HUES48 (cell line): Measurements from ENCODE around the gene HELQ.
"Not testable (repeated sequence)": the region's sequence is repeated elsewhere in the genome, so short reads cannot be mapped to it uniquely, and the experiment has no call there.

Experiments used
- H3K27ac ChIP-seq: one replicate; pipeline ENCODE4 v1.7.0; 2013; ENCODE audit warnings: low read depth, low read length, inconsistent platforms
- H3K27me3 ChIP-seq: 2 replicates; pipeline ENCODE4 v1.6.1; 2013; ENCODE audit warnings: mild to moderate bottlenecking, low read length; ENCODE audit not compliant: control insufficient read depth, insufficient read depth
- H3K36me3 ChIP-seq: 2 replicates; pipeline ENCODE4 v1.6.1; 2013; ENCODE audit warnings: low read length; ENCODE audit not compliant: control insufficient read depth, insufficient read depth
- H3K4me1 ChIP-seq: 2 replicates; pipeline ENCODE4 v1.6.1; 2013; ENCODE audit warnings: mild to moderate bottlenecking, low read length; ENCODE audit not compliant: control insufficient read depth, insufficient read depth
- H3K4me3 ChIP-seq: 2 replicates; pipeline ENCODE4 v1.5.1; 2013; ENCODE audit warnings: mild to moderate bottlenecking, low read depth, low read length
- H3K9ac ChIP-seq: 2 replicates; pipeline ENCODE4 v1.6.1; 2013; ENCODE audit warnings: mild to moderate bottlenecking, low read depth, low read length, moderate library complexity
- H3K9me3 ChIP-seq: 2 replicates; pipeline ENCODE4 v1.6.1; 2013; ENCODE audit warnings: low read length; ENCODE audit not compliant: control insufficient read depth, insufficient read depth

HELQ gene

DNA sequence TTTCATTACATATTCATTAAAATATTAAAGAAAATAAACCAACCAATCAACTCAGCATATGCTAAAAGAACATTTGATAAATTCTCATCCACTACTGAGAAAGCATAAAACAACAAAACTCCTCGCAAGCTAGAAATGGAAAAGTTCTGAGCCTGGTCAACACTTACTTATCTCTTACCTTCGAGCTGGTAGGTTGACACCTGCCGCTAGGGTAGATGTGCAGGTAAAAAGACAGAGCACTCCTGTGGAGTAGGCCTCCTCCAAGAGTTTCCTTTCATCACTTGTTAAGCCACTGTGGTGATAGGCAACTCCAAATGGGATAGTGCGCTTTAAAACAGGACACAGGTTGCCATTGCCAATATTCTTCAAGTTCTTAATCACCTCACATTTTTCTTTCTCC lies 18.9 kb downstream of the HELQ start:
- H3K9me3 ChIP-seq, result no peaks in the 10 kb centered on the region
- H3K27me3 ChIP-seq, result no peaks in the 10 kb centered on the region
- H3K36me3 ChIP-seq, result 0 out of 2 replicates have a peak, but pooled peaks cover 8% of the 10 kb centered on the region
- H3K4me1 ChIP-seq, result no peaks in the 10 kb centered on the region
- H3K4me3 ChIP-seq, result no peak overlapping the region
- no peak overlapping the region for H3K9ac ChIP-seq
- H3K27ac ChIP-seq, result no peak overlapping the region

DNA sequence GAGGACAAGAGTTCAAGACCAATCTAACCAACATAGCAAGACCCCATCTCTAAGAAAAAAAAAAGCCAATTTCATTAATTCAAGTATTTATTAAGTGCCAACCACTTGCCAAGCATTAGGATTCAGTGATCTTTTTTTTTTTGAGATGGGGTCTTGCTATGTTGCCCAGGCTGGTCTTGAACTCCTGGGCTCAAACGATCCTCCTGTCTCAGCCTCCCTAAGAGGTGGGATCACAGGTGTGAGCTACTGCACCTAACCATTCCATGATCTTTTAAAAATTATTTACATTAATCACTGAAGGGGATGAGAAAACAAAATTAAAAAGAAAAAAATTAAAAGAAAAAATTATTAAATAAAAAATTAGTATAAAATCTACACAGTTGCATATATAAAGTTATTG lies 24.4 kb downstream of the HELQ start:
- Histone ChIP-seq H3K9ac (no peak overlapping the region), H3K27me3 (no peaks in the 10 kb centered on the region), H3K4me3 (no peak overlapping the region), H3K36me3 (no peaks in the 10 kb centered on the region), H3K9me3 (no peaks in the 10 kb centered on the region), H3K27ac (no peak overlapping the region), H3K4me1 (no peaks in the 10 kb centered on the region)

DNA sequence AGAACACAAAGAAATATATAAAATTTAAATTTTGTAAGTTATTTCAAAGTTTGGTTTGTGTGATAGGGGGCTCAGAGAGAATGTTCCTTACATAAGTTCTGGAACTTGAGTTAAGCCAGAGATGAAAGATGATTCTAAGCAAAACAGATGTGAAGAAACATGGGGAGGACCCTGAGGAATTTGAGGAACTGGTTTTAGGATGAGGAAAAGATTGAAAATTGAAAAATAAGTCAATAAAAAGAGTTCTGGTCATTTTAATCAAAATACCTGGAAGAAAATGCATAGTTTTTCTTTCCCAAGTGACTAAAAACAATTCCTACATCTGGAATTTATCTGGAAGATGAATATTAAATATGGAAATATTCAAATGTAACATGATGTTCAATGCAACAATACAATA lies 37.4 kb downstream of the HELQ start:
- Histone ChIP-seq H3K36me3 (peaks cover 10% of the 10 kb centered on the region), H3K27me3 (no peaks in the 10 kb centered on the region), H3K4me1 (no peaks in the 10 kb centered on the region), H3K9me3 (no peaks in the 10 kb centered on the region), H3K9ac (no peak overlapping the region), H3K4me3 (no peak overlapping the region), H3K27ac (no peak overlapping the region)

DNA sequence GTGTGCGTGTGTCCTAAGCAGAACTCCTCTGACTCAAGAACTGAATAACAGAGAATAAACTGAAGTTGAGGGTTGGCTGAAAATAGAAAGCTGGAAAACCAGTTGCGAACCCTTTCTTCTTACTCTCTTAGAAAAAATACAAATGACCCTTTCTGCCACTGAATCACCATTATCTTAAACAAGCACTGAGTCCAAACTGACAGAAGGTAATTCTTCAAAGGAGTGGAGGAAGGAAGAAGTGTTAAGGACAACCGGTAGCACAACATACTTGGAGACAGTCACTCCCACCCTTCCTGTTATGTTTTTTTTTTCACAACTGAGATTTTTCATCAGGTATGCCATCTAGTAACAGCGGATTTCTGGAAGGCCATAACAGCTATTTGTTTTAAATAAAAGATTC lies 38.1 kb downstream of the HELQ start:
- Histone ChIP-seq H3K4me3 (no peak overlapping the region), H3K4me1 (no peaks in the 10 kb centered on the region), H3K27ac (no peak overlapping the region), H3K9ac (no peak overlapping the region), H3K36me3 (peaks cover 10% of the 10 kb centered on the region), H3K9me3 (no peaks in the 10 kb centered on the region), H3K27me3 (no peaks in the 10 kb centered on the region)

DNA sequence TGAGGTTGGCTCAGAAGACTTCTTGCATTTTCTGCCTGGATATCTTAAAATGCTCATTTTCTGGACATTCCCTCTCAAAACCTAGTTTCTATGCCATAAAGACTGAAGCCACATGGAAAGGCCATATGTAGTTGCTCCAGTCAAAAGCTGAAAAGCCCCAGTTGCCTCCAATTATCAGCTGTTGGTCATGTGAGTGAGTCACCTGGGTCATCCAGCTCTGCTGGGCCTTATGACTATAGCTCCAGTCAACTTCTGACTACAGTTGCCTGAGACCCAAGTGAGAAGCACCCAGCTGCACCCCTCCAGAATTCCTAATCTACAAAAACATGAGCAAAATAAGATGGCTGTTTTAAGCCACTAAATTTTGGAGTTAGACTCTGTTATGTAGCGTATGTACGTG lies 41.9 kb downstream of the HELQ start:
- Histone ChIP-seq H3K27me3 (no peaks in the 10 kb centered on the region), H3K4me3 (no peak overlapping the region), H3K27ac (no peak overlapping the region), H3K9ac (no peak overlapping the region), H3K36me3 (peaks cover 10% of the 10 kb centered on the region), H3K4me1 (no peaks in the 10 kb centered on the region), H3K9me3 (no peaks in the 10 kb centered on the region)

DNA sequence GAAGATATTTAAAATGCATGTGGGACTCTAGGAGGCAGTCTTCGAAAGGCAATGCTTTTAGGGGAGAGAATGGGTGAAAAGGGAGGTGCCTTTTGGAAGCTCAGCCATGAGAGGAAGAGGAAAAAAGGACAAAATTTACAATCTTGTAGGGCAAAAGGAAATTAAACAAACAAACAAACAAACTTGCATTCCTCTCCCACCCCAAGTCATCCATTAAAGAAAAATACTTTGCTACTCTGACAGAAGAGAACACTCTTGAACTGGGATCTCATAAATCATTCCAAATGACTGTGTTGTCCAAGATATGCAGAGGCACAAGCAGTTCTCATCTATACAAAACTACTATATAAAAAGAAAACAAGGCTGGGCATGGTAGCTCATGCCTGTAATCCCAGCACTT lies 46.7 kb downstream of the HELQ start:
- H3K36me3 ChIP-seq, result no peaks in the 10 kb centered on the region
- H3K27me3 ChIP-seq, result no peaks in the 10 kb centered on the region
- H3K4me1 ChIP-seq, result no peaks in the 10 kb centered on the region
- H3K9me3 ChIP-seq, result no peaks in the 10 kb centered on the region
- H3K4me3 ChIP-seq, result no peak overlapping the region
- no peak overlapping the region for H3K9ac ChIP-seq
- H3K27ac ChIP-seq, result no peak overlapping the region

DNA sequence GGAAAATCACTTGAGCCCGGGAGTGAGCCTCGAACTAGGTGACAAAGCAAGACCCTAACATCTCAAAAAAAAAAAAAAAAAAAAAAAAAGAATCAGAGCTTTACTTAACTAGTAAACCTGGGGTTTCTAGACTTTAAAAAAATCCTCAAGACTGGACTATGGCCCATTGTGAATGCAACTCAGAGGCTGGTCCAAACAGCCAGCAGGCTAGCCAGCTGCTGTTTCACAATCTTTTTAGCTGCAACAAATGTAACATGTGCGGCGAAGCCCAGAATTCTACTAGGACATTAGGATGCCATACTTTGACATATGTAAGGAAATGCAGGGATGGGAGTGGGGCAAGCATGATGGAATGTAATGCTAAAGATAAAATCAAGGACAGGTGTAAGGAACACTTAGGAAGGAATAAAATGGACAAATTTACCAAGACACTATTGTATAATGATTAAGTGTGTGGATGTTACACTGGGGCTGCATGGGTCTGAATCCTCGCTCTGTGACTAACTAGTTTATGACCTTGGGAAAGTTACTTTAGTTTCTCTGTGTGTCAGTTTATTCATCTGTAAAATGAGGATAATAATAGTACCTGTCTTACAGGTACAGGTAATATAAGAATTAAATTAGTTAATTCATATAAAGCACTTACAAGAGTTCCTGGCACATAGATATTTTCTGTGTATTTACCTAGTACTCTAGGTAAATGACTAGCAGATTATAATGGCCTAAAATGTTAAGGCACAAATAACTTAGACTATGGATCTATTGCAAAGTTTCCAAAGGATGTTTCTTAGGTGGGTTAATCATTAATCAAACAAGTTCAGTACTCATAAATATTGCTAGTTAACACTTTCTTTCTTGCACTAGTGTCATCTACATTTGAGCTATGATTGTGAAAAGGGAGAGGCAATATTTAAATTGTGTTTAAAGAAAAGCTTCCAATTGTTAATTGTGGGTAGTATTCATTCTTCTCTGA lies 49.5 kb downstream of the HELQ start:
- Histone ChIP-seq H3K27ac (no peak overlapping the region), H3K27me3 (no peaks in the 10 kb centered on the region), H3K4me1 (no peaks in the 10 kb centered on the region), H3K9me3 (no peaks in the 10 kb centered on the region), H3K4me3 (no peak overlapping the region), H3K9ac (no peak overlapping the region), H3K36me3 (no peaks in the 10 kb centered on the region)

DNA sequence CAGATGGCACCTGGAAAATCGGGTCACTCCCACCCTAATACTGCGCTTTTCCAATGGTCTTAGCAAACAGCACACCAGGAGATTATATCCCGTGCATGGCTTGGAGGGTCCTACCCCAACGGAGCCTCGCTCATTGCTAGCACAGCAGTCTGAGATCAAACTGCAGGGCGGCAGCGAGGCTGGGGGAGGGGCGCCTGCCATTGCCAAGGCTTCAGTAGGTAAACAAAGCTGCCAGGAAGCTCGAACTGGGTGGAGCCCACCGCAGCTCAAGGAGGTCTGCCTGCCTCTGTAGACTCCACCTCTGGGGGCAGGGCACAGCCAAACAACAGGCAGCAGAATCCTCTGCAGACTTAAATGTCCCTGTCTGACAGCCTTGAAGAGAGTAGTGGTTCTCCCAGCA lies 57.5 kb downstream of the HELQ start:
- peaks cover 17% of the 10 kb centered on the region for H3K27me3 ChIP-seq
- H3K4me1 ChIP-seq, H3K9ac ChIP-seq, H3K27ac ChIP-seq, H3K36me3 ChIP-seq, H3K4me3 ChIP-seq, H3K9me3 ChIP-seq: not testable (repeated sequence)

DNA sequence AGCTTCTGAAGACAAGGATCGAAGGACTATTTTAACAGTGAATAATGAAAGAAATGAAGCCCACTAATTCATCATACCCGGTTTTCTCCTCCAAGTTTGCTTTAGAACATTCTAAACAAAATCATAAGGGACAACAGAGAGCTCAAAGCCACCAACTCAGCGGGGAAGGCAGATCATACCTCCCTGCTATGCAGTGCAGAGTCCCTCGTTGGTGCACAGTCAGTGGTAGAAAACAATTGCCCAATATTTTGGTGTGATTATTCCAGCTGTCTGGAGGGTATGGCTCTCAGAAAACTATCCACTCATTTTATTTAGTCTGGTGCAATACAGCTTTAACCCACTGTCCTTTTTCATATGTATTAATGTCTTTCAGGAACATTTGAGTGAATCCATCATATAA lies 61.7 kb downstream of the HELQ start:
- H3K36me3 ChIP-seq, result no peaks in the 10 kb centered on the region
- no peak overlapping the region for H3K27ac ChIP-seq
- peaks cover 19% of the 10 kb centered on the region for H3K4me1 ChIP-seq

DNA sequence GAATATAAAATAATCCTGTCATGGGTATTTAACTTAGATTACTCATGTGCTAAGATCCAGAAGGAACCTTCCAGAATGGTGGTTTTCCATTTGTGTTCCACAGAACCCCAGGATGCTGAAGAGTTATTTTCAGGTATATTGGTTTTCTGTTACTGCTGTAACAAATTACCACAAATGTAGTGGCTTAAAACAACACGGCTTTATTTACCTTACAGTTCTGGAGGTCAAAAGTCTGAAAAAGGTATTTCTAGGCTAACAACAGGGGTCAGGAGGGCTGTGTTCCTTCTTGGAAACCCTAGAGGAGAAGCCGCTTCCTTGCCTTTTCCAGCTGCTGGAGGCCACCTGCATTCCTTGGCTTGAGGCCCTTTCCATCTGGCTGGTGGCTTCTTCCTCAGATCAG lies 63.1 kb downstream of the HELQ start:
- Histone ChIP-seq H3K9ac (no peak overlapping the region), H3K4me1 (peaks cover 25% of the 10 kb centered on the region), H3K27ac (no peak overlapping the region), H3K9me3 (peaks cover 1% of the 10 kb centered on the region; the same call in 1 of the 2 replicates), H3K27me3 (peaks cover 73% of the 10 kb centered on the region), H3K4me3 (no peak overlapping the region), H3K36me3 (no peaks in the 10 kb centered on the region)

More for the DNA sequence above, 61.7 kb downstream of the HELQ start:
- no peak overlapping the region for H3K4me3 ChIP-seq
- H3K9me3 ChIP-seq, result peaks cover 4% of the 10 kb centered on the region; the same call in 1 of the 2 replicates
- no peak overlapping the region for H3K9ac ChIP-seq
- peaks cover 59% of the 10 kb centered on the region for H3K27me3 ChIP-seq

DNA sequence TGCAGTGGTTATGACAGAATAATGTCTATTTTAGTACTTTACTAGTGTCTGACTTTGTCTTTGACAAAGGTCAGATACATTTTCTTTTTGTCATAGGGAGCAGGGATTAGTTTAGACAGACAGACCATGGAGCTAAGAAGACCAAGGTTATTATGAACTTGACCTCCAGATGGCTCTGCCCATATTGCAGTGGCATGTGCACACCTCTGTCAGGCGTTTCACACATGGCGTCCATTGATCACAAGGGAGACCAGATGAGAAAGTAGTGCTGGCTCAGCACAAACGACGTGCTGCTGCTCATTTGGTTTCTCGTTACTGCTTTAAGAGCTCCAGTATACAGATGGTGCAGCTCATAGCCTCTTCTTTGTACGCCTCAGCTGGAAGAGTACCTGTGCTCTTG lies 64.7 kb downstream of the HELQ start:
- Histone ChIP-seq H3K9me3 (no peaks in the 10 kb centered on the region), H3K27ac (no peak overlapping the region), H3K4me3 (no peak overlapping the region; the same call in 1 of the 2 replicates), H3K9ac (no peak overlapping the region), H3K36me3 (no peaks in the 10 kb centered on the region), H3K4me1 (peaks cover 34% of the 10 kb centered on the region), H3K27me3 (peaks cover 75% of the 10 kb centered on the region)
